ENCODE data around the gene NME3.
A peak's percentile ranks its signal among the peaks of the same experiment; 100 is the strongest.

DNA sequence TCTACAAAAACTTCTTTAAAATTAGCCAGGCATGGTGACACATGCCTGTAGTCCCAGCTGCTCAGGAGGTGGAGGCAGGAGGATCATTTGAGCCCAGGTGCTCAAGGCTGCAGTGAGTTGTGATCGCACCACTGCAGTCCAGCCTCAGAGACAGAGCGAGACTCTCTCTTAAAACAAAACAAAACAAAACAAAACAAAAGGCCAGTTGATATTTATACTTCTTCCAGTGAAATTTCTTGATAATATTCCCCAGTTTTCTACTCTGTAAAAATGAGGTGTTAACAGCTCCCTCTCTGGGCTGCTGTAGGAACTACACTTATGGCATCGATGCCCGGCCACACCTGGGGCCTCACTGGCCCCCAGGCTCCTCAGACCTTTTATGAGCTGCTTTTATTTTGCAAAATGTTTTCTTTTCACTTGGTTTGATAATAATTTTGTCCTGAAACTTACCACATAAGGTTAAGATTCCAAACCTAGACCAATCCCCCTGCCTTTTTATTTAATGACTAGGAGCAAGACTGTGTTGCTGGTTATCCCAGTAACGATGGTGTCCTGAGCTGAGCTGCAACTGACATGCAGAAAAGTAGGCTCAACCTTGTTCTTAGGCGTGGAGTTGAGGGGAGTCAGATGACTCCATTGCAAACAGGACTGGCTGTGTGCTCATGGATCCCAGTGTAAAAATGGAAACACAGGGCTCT is 47.7 kb downstream of the NME3 start:
- TF ChIP-seq, protein P1, sequence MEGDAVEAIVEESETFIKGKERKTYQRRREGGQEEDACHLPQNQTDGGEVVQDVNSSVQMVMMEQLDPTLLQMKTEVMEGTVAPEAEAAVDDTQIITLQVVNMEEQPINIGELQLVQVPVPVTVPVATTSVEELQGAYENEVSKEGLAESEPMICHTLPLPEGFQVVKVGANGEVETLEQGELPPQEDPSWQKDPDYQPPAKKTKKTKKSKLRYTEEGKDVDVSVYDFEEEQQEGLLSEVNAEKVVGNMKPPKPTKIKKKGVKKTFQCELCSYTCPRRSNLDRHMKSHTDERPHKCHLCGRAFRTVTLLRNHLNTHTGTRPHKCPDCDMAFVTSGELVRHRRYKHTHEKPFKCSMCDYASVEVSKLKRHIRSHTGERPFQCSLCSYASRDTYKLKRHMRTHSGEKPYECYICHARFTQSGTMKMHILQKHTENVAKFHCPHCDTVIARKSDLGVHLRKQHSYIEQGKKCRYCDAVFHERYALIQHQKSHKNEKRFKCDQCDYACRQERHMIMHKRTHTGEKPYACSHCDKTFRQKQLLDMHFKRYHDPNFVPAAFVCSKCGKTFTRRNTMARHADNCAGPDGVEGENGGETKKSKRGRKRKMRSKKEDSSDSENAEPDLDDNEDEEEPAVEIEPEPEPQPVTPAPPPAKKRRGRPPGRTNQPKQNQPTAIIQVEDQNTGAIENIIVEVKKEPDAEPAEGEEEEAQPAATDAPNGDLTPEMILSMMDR (IDR thresholded peaks at IDR 0.05), result peak; percentile 69
- TF ChIP-seq, protein P2, sequence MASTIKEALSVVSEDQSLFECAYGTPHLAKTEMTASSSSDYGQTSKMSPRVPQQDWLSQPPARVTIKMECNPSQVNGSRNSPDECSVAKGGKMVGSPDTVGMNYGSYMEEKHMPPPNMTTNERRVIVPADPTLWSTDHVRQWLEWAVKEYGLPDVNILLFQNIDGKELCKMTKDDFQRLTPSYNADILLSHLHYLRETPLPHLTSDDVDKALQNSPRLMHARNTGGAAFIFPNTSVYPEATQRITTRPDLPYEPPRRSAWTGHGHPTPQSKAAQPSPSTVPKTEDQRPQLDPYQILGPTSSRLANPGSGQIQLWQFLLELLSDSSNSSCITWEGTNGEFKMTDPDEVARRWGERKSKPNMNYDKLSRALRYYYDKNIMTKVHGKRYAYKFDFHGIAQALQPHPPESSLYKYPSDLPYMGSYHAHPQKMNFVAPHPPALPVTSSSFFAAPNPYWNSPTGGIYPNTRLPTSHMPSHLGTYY (CRISPR knock-in tag; IDR thresholded peaks at IDR 0.05), result no peak
- TF ChIP-seq ZNF263 (CRISPR knock-in tag; IDR thresholded peaks at IDR 0.05; ENCODE audit: low read depth) (no peak), CREM (CRISPR knock-in tag; IDR thresholded peaks at IDR 0.05) (no peak), NR2C2 (CRISPR knock-in tag; IDR thresholded peaks at IDR 0.05) (no peak), SMAD4 (CRISPR knock-in tag; IDR thresholded peaks at IDR 0.05) (no peak), ZNF232 (CRISPR knock-in tag; IDR thresholded peaks at IDR 0.05) (no peak), MYBL2 (CRISPR knock-in tag; IDR thresholded peaks at IDR 0.05) (no peak), NFYB (CRISPR knock-in tag; conservative IDR thresholded peaks at IDR 0.05; ENCODE audit: low read depth) (no peak)
- TF ChIP-seq, protein P3, sequence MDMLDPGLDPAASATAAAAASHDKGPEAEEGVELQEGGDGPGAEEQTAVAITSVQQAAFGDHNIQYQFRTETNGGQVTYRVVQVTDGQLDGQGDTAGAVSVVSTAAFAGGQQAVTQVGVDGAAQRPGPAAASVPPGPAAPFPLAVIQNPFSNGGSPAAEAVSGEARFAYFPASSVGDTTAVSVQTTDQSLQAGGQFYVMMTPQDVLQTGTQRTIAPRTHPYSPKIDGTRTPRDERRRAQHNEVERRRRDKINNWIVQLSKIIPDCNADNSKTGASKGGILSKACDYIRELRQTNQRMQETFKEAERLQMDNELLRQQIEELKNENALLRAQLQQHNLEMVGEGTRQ (CRISPR knock-in tag; IDR thresholded peaks at IDR 0.05), result no peak
- TF ChIP-seq, protein P4, sequence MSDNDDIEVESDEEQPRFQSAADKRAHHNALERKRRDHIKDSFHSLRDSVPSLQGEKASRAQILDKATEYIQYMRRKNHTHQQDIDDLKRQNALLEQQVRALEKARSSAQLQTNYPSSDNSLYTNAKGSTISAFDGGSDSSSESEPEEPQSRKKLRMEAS (CRISPR knock-in tag; IDR thresholded peaks at IDR 0.05), result no peak
- TF ChIP-seq, protein P5, sequence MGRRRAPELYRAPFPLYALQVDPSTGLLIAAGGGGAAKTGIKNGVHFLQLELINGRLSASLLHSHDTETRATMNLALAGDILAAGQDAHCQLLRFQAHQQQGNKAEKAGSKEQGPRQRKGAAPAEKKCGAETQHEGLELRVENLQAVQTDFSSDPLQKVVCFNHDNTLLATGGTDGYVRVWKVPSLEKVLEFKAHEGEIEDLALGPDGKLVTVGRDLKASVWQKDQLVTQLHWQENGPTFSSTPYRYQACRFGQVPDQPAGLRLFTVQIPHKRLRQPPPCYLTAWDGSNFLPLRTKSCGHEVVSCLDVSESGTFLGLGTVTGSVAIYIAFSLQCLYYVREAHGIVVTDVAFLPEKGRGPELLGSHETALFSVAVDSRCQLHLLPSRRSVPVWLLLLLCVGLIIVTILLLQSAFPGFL (CRISPR knock-in tag; IDR thresholded peaks at IDR 0.05; ENCODE audit: borderline replicate concordance), result no peak
- TF ChIP-seq, protein P6, sequence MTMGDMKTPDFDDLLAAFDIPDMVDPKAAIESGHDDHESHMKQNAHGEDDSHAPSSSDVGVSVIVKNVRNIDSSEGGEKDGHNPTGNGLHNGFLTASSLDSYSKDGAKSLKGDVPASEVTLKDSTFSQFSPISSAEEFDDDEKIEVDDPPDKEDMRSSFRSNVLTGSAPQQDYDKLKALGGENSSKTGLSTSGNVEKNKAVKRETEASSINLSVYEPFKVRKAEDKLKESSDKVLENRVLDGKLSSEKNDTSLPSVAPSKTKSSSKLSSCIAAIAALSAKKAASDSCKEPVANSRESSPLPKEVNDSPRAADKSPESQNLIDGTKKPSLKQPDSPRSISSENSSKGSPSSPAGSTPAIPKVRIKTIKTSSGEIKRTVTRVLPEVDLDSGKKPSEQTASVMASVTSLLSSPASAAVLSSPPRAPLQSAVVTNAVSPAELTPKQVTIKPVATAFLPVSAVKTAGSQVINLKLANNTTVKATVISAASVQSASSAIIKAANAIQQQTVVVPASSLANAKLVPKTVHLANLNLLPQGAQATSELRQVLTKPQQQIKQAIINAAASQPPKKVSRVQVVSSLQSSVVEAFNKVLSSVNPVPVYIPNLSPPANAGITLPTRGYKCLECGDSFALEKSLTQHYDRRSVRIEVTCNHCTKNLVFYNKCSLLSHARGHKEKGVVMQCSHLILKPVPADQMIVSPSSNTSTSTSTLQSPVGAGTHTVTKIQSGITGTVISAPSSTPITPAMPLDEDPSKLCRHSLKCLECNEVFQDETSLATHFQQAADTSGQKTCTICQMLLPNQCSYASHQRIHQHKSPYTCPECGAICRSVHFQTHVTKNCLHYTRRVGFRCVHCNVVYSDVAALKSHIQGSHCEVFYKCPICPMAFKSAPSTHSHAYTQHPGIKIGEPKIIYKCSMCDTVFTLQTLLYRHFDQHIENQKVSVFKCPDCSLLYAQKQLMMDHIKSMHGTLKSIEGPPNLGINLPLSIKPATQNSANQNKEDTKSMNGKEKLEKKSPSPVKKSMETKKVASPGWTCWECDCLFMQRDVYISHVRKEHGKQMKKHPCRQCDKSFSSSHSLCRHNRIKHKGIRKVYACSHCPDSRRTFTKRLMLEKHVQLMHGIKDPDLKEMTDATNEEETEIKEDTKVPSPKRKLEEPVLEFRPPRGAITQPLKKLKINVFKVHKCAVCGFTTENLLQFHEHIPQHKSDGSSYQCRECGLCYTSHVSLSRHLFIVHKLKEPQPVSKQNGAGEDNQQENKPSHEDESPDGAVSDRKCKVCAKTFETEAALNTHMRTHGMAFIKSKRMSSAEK (CRISPR knock-in tag; IDR thresholded peaks at IDR 0.05; ENCODE audit: borderline replicate concordance), result no peak
- TF ChIP-seq, protein P7, sequence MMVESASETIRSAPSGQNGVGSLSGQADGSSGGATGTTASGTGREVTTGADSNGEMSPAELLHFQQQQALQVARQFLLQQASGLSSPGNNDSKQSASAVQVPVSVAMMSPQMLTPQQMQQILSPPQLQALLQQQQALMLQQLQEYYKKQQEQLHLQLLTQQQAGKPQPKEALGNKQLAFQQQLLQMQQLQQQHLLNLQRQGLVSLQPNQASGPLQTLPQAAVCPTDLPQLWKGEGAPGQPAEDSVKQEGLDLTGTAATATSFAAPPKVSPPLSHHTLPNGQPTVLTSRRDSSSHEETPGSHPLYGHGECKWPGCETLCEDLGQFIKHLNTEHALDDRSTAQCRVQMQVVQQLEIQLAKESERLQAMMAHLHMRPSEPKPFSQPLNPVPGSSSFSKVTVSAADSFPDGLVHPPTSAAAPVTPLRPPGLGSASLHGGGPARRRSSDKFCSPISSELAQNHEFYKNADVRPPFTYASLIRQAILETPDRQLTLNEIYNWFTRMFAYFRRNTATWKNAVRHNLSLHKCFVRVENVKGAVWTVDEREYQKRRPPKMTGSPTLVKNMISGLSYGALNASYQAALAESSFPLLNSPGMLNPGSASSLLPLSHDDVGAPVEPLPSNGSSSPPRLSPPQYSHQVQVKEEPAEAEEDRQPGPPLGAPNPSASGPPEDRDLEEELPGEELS (CRISPR knock-in tag; IDR thresholded peaks at IDR 0.05), result no peak
